GM18526 (cell line): ENCODE data around the gene KIAA0319L.

ENCODE experiments used
- POLR2A ChIP-seq: IDR thresholded peaks from 3 replicates; pipeline ENCODE4 v1.6.1; 2011; ENCODE audit not compliant: insufficient read length; ENCODE audit errors: extremely low read depth

Gene KIAA0319L

GRCh38 chr1:35558374-35559316, 1.4 kb upstream of the KIAA0319L start:
- TF ChIP-seq POLR2A = no peak

GRCh38 chr1:35557611-35558373, 589 bp upstream of the KIAA0319L start, which contains the start of gene NCDN:
Gene NCDN (plus strand): TSS chr1:35557799. CDS start chr1:35558191, 392 bp downstream.
- peak; percentile 86 for TF ChIP-seq POLR2A

GRCh38 chr1:35556484-35557117, 602 bp downstream of the KIAA0319L start:
- TF ChIP-seq POLR2A = no peak

GRCh38 chr1:35555601-35556477, 1.4 kb downstream of the KIAA0319L start:
- no peak for TF ChIP-seq POLR2A

- TF ChIP-seq POLR2A = no peak
Measured at GRCh38 chr1:35555212-35555584, 2.0 kb downstream of the KIAA0319L start.

GRCh38 chr1:35554266-35555211, 2.7 kb downstream of the KIAA0319L start:
- no peak for TF ChIP-seq POLR2A

GRCh38 chr1:35553851-35554250, 3.4 kb downstream of the KIAA0319L start:
- TF ChIP-seq POLR2A = no peak

- TF ChIP-seq POLR2A = no peak
Measured at GRCh38 chr1:35546614-35547013, 10.6 kb downstream of the KIAA0319L start.

- no peak for TF ChIP-seq POLR2A
Measured at GRCh38 chr1:35544976-35545375, 12.2 kb downstream of the KIAA0319L start.

- TF ChIP-seq POLR2A = no peak
Measured at GRCh38 chr1:35539824-35540261, 17.4 kb downstream of the KIAA0319L start.

- no peak for TF ChIP-seq POLR2A
Measured at GRCh38 chr1:35539073-35539823, 18.0 kb downstream of the KIAA0319L start.

- no peak for TF ChIP-seq POLR2A
Measured at GRCh38 chr1:35537806-35538205, 19.4 kb downstream of the KIAA0319L start.
